Measurements from ENCODE around the gene HAAO.

DNA sequence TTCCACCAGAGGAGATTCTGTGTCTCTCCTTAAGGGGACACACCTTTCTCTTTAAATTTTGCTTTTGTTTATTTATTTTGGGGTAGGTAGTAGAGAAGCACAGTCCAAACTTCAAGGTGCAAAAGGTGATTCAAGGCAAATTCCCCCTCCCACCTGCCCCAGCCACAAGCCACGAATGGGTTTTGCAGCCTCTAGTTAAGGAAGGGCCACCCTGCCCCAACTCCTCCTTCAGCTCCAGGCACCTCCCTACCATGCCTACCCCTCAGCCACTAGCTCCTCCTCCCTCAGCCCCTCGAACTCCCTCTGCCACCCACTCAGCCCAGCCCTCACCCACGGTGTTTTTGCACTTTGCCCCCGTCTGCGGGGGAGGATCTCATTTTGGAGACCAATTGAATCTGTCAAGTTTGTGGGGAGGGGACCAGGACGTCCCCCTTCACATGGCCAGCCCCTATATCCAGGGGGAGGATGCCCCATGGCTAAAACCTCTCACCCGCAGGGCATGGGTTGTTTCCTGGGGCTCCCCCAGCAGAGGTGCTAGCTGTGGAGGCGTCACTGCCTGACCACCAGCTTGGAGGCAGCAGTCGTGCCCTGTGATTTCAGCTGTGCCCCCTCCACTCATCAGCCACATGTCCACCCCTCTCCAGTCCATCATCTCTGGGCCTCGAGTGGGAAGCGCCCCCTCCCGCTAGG is 4.5 kb downstream of the HAAO start:
- TF ChIP-seq POLR2A (IDR thresholded peaks at IDR 0.05), result no peak
- TF ChIP-seq, protein P1, sequence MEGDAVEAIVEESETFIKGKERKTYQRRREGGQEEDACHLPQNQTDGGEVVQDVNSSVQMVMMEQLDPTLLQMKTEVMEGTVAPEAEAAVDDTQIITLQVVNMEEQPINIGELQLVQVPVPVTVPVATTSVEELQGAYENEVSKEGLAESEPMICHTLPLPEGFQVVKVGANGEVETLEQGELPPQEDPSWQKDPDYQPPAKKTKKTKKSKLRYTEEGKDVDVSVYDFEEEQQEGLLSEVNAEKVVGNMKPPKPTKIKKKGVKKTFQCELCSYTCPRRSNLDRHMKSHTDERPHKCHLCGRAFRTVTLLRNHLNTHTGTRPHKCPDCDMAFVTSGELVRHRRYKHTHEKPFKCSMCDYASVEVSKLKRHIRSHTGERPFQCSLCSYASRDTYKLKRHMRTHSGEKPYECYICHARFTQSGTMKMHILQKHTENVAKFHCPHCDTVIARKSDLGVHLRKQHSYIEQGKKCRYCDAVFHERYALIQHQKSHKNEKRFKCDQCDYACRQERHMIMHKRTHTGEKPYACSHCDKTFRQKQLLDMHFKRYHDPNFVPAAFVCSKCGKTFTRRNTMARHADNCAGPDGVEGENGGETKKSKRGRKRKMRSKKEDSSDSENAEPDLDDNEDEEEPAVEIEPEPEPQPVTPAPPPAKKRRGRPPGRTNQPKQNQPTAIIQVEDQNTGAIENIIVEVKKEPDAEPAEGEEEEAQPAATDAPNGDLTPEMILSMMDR (IDR thresholded peaks at IDR 0.05), result no peak

All from right lobe of liver (tissue), 4 donors.